Kidney (tissue), 14 donors: ENCODE results near the gene EGFL6. TPM values are rescaled to one million over a fixed set of nuclear protein-coding genes. Genes with fewer than 3 reads are reported as not detected.

Experiments
- DNase-seq, 5 donors: peaks; one replicate each; pipeline ENCODE4 v3.0.0-alpha.2; 2013 to 2020
- FAIRE-seq: peaks from 2 replicates; lab custom pipeline; 2012; peaks lifted over from hg19 to GRCh38; lab: Jason Lieb, UNC
- H3K27ac ChIP-seq, 2 donors: one replicate each; pipeline ENCODE4 v1.7.0; 2013; ENCODE audit warnings: low read depth in 2 of 2, low read length in 2 of 2, inconsistent platforms in 1 of 2
- H3K27me3 ChIP-seq: one replicate; pipeline ENCODE4 v1.7.1; 2013; ENCODE audit warnings: low read length, inconsistent platforms; ENCODE audit not compliant: control insufficient read depth, insufficient read depth
- H3K36me3 ChIP-seq, 3 donors: one replicate each; pipeline versions ENCODE4 v1.7.0 to v1.7.1; 2013; ENCODE audit warnings: low read length in 3 of 3, control low read depth in 1 of 3, inconsistent platforms in 1 of 3; ENCODE audit not compliant: insufficient read depth in 3 of 3, control insufficient read depth in 2 of 3
- H3K4me1 ChIP-seq, 3 donors: one replicate each; pipeline versions ENCODE4 v1.7.0 to v1.7.1; 2013; ENCODE audit warnings: low read length in 3 of 3, inconsistent platforms in 1 of 3, low read depth in 1 of 3; ENCODE audit not compliant: control insufficient read depth in 2 of 3, insufficient read depth in 2 of 3
- H3K4me3 ChIP-seq, 3 donors: one replicate each; pipeline versions ENCODE4 v1.7.0 to v1.8.1; 2013; ENCODE audit warnings: low read length in 3 of 3, control low read depth in 1 of 3, inconsistent platforms in 1 of 3
- H3K9ac ChIP-seq, 3 donors: one replicate each; pipeline versions ENCODE4 v1.7.0 to v1.7.1; 2013; ENCODE audit warnings: low read length in 3 of 3, control low read depth in 1 of 3, inconsistent platforms in 1 of 3
- H3K9me3 ChIP-seq, 3 donors: one replicate each; pipeline versions ENCODE4 v1.7.0 to v1.7.1; 2013; ENCODE audit warnings: low read length in 3 of 3, control low read depth in 1 of 3, inconsistent platforms in 1 of 3; ENCODE audit not compliant: control insufficient read depth in 2 of 3, insufficient read depth in 1 of 3
- intact Hi-C: fragments of 100-400 bp; cut with DNase I; formaldehyde crosslinking; loops from one replicate; pipeline ENCODE4 v1.11.1; 2022
- polyA plus RNA-seq: library from polyadenylated mRNA; stranded (reverse); fragments of 350-450 nt; fragmentation: Illumina TruSeq; extraction: RNeasy Lipid Tissue Mini Kit (QIAGEN cat#74804); gene quantifications from one replicate; pipeline ENCODE4 v1.2.3, GENCODE V29; 2014; ENCODE audit warnings: low read depth, low replicate concordance; ENCODE audit not compliant: insufficient read depth
- total RNA-seq: library from RNA; stranded (reverse); fragmentation: NEBNext Ultra II Directional; extraction: Animal tissue kit (Norgen Biotek cat#: 25700); gene quantifications from one replicate; pipeline ENCODE4 v1.2.1, GENCODE V29; 2021
- TF ChIP-seq, protein P1 (sequence below): IDR thresholded peaks from 3 replicates; pipeline ENCODE4 v1.5.1; 2012; ENCODE audit warnings: mild to moderate bottlenecking, moderate library complexity, borderline replicate concordance; ENCODE audit not compliant: insufficient read depth; ENCODE audit errors: extremely low read depth
- donor health status: control.
- donor health status: control.
- donor health status: control.
- donor health status: control.
- donor health status: control.
- donor health status: DM: yes; HTN: yes; CAD: no.
- donor health status: Normal renal cell carcinoma (clear cell type).

EGFL6 gene
- total and polyA plus RNA-seq, 2 donors from 2014 or later = 0.43 TPM; not detected in 1

DNA sequence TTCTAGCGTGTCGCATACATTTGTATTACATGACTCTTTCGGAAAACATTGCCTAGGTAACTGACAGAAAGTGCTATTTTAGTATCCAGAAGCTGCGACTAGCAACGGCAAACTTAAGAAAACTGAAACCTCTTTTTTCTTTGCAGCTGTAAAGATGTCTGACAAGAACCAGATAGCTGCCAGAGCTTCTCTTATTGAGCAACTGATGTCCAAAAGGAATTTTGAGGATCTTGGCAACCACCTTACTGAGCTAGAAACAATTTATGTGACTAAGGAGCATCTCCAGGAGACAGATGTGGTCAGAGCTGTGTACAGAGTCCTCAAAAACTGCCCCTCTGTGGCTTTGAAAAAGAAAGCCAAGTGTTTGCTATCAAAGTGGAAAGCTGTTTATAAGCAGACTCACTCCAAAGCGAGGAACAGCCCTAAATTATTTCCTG, 93.0 kb downstream of the EGFL6 start:
- Histone ChIP-seq H3K4me1 (no peaks in the 10 kb centered on the region), H3K4me3 (no peak overlapping the region), H3K27ac (no peak overlapping the region), H3K9ac (no peak overlapping the region), H3K27me3 (peaks cover 8% of the 10 kb centered on the region), H3K9me3 (no peaks in the 10 kb centered on the region), H3K36me3 (peaks cover 0 to 4% (median 2%) of the 10 kb centered on the region in 3 donors)
- FAIRE-seq (no peak), DNase-seq (peak in 1 of 5 donors; percentile 62)
- TF ChIP-seq, protein P1, sequence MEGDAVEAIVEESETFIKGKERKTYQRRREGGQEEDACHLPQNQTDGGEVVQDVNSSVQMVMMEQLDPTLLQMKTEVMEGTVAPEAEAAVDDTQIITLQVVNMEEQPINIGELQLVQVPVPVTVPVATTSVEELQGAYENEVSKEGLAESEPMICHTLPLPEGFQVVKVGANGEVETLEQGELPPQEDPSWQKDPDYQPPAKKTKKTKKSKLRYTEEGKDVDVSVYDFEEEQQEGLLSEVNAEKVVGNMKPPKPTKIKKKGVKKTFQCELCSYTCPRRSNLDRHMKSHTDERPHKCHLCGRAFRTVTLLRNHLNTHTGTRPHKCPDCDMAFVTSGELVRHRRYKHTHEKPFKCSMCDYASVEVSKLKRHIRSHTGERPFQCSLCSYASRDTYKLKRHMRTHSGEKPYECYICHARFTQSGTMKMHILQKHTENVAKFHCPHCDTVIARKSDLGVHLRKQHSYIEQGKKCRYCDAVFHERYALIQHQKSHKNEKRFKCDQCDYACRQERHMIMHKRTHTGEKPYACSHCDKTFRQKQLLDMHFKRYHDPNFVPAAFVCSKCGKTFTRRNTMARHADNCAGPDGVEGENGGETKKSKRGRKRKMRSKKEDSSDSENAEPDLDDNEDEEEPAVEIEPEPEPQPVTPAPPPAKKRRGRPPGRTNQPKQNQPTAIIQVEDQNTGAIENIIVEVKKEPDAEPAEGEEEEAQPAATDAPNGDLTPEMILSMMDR = no peak
- intact Hi-C loops = no loop called here

DNA sequence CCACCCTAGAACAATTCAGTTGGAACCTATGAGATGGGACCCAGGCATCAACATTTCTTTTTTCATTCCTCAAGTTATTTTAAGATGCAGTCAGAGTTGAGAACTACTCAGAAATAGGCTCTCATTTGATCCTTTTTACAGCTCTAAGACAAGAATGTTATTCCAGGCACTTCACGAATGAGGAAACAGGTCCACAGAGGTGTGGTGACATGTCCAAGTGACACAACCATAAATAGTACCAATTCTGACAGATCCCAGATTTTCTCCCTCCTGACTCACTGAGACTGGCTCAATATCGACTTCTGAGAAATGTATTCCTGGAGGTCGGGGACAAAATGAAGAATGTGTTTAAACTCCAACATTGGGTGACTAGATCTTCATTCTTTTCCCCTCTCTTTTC, 94.6 kb downstream of the EGFL6 start:
- peaks cover 6% of the 10 kb centered on the region for H3K27me3 ChIP-seq
- H3K4me3 ChIP-seq = no peak overlapping the region
- intact Hi-C loops = no loop called here
- TF ChIP-seq, protein P1 = no peak
- no peaks in the 10 kb centered on the region for H3K4me1 ChIP-seq
- FAIRE-seq = no peak
- peaks cover 0 to 4% (median 2%) of the 10 kb centered on the region in 3 donors for H3K36me3 ChIP-seq
- H3K9ac ChIP-seq = no peak overlapping the region
- no peaks in the 10 kb centered on the region for H3K9me3 ChIP-seq
- no peak for DNase-seq
- H3K27ac ChIP-seq = no peak overlapping the region

DNA sequence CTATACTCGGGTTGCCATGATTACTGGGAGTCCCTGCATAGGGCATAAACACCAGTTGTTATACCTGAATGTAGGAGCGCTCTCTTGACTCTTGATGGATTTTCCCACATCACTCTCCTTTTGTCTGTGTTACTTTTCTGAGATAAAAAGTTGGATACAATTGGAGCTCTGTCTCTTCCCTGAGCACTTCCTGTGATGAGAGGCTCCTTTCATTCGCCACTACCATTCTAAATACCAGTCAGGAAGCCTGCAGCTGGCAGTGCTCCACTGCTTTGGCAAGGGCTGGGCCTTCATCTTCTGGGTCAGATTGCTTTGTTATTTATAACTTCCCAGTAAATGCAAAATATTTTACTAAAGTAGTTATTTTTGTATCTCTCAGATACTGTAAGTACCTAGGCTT, 97.4 kb downstream of the EGFL6 start:
- DNase-seq (peak in 1 of 5 donors; percentile 45), FAIRE-seq (no peak)
- Histone ChIP-seq H3K4me1 (no peaks in the 10 kb centered on the region), H3K9ac (no peak overlapping the region), H3K36me3 (peaks cover 0 to 4% (median 0%) of the 10 kb centered on the region in 3 donors), H3K4me3 (no peak overlapping the region), H3K9me3 (no peaks in the 10 kb centered on the region), H3K27me3 (peaks cover 12% of the 10 kb centered on the region), H3K27ac (no peak overlapping the region)
- TF ChIP-seq, protein P1 = no peak
- intact Hi-C loops = no loop called here

DNA sequence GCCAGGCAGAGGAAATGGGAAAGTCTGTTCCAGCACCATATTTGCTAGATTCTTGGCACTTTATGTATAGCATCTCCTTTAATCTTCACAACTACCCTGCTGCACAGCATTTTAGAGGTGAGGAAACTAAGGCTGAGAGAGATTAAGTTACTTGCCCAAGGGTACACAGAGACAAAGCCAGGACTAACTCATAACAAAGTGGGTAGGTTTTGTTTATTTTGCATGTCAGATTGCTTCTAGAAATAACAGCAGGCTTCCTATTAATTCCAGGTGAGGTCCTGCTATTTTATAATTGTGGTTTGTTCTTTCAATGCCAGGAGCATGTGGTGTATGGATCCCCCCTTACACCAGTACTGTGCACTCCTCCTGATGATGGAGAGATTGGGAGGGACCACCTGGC, 98.5 kb downstream of the EGFL6 start:
- FAIRE-seq (no peak), DNase-seq (no peak)
- Histone ChIP-seq H3K27ac (no peak overlapping the region), H3K4me1 (no peaks in the 10 kb centered on the region), H3K27me3 (peaks cover 16% of the 10 kb centered on the region), H3K9me3 (no peaks in the 10 kb centered on the region), H3K9ac (no peak overlapping the region), H3K36me3 (peaks cover 0 to 4% (median 0%) of the 10 kb centered on the region in 3 donors), H3K4me3 (no peak overlapping the region)
- intact Hi-C loops = no loop called here
- TF ChIP-seq, protein P1 = no peak
